Retinal pigment epithelial cell (primary cell): ENCODE data around the gene RPP38.

Source experiments
- DNase-seq: peaks from one replicate; pipeline ENCODE4 v3.0.0-alpha.2; 2010; ENCODE audit warnings: low read depth
- H3K4me3 ChIP-seq: 2 replicates; pipeline ENCODE4 v1.5.1; 2011; ENCODE audit warnings: mild to moderate bottlenecking, low read length, control low read depth, moderate library complexity
- TF ChIP-seq, protein P1 (sequence below): conservative IDR thresholded peaks from 2 replicates; pipeline ENCODE4 v1.5.1; 2011; ENCODE audit warnings: low read depth, low read length, control low read depth, inconsistent platforms

The RPP38 gene

DNA sequence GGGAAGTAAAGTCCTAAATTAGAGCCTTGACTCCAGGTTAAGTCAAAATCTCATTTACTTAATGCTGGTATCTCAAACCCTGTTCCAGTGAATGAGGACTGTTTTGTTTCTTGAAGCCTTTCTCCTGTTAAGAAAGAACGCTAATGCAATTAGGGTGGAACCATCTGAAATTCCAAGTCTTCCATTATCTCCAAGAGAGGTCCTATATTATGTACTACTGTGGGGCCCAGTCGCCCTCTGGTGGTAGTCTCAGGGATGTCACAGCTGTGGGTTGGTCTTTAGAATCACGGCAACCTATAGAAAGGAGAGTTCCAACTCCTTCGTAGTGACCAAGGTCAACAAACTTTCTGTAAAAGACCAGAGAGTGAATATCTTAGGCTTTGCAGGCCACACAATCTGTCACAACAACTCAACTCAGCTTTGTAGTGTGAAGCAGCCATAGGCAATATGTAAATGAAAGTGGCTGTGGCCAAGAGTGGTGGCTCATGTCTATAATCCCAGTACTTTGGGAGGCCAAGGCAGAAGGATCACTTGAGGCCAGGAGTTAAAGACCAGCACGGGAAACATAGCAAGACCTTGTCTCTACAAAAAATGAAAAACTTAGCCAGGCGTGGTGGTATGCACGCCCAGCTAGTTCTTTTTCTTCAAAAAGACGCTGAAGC, 9.3 kb downstream of the RPP38 start:
- H3K4me3 ChIP-seq: no peak overlapping the region
- no peak for DNase-seq
- TF ChIP-seq, protein P1, sequence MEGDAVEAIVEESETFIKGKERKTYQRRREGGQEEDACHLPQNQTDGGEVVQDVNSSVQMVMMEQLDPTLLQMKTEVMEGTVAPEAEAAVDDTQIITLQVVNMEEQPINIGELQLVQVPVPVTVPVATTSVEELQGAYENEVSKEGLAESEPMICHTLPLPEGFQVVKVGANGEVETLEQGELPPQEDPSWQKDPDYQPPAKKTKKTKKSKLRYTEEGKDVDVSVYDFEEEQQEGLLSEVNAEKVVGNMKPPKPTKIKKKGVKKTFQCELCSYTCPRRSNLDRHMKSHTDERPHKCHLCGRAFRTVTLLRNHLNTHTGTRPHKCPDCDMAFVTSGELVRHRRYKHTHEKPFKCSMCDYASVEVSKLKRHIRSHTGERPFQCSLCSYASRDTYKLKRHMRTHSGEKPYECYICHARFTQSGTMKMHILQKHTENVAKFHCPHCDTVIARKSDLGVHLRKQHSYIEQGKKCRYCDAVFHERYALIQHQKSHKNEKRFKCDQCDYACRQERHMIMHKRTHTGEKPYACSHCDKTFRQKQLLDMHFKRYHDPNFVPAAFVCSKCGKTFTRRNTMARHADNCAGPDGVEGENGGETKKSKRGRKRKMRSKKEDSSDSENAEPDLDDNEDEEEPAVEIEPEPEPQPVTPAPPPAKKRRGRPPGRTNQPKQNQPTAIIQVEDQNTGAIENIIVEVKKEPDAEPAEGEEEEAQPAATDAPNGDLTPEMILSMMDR: peak; percentile 95

DNA sequence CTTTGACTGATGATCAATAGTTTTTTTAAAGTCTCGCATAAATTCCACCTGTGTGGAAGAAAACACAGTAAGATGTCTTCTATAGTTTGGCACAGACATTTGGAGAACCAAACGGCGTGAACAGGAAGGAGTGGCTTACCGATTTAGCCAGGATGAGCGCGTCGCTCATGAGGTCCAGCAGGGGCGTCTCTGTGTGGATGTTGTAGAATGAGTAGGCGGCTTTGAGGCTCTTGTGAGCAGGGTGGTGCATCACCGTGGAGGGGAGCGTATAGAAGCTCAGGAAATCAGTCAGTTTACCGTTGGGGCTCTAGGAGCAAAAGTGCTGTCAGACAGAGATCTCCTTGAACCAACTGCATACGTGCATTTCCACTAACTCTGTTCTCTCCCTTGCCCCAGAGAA, 15.5 kb downstream of the RPP38 start:
- H3K4me3 ChIP-seq: no peak overlapping the region
- DNase-seq: no peak
- TF ChIP-seq, protein P1: no peak

DNA sequence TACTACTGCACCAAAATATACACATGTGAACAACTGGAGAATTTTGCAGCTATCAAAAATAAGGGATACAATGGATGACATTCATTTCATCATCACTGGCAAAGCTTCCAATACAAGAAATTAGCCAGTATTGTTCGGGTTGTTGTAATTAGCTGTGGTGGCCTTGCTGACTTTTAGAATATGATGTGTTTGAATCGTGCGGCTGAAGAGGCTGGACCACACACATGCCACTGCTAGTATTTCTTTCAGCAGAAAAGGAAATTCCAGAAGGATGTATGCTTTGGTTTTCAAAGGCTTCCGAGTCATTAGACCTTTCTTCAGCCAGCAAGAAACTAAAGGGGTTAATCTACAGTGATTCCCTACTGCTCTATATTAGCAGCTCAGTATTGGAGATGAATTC, 16.6 kb downstream of the RPP38 start:
- no peak for DNase-seq
- no peak overlapping the region for H3K4me3 ChIP-seq
- TF ChIP-seq, protein P1: no peak

DNA sequence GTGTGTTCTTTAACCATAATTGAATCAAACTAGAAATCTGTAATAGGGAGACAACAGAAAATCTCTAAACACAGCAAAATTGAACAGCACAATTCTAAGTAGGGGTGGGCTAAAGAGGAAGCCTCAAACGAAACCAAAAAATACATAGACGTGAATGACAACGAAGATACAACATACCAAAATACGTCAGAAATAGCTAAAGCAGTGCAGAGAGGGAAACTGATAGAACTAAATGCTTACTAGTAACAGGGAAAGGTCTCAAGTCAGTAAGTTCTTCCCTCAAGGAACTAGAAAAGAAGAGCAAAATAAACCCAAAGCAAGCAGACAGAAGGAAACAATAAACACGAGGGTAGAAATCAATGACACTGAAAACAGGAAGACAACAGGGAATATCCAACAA, 19.1 kb downstream of the RPP38 start:
- TF ChIP-seq, protein P1: no peak
- DNase-seq: no peak
- H3K4me3 ChIP-seq: no peak overlapping the region

DNA sequence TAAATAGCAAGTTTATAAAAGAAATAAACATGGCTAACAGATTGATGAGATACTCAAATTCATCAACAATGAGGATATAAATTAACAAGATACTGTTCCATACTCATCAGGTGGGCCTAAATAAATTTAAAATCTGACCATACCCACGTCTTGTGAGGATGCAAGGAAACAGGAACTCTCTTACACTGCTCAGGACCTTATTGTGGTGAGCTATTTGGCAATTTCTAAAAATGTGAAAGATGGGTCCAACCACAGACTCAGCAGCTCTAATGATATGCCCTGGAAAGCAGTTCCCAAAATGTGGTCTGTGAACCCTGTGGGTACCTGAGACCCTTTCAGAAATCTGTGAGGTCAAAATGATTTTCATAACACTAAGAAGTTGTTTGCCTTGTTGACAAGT, 21.5 kb downstream of the RPP38 start:
- DNase-seq: no peak
- TF ChIP-seq, protein P1: no peak
- no peak overlapping the region for H3K4me3 ChIP-seq

DNA sequence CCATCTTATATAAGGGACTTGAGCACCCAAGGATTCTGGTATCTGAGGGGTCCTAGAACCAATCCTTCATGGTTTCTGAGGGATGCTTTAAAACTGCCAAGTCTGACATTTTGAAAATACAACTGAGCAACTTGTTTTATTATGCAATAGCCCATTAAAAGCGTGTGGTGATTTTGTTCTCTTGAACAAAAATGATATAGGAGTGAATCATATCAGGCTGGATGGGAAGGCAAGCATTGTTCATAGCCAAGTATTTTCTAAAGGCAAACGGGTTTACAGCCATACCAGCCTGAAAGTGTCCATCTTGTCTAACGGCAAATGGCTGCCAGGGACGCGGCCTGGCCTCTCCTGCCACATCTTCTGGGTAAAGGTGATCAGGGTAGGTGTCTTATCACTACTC, 23.4 kb downstream of the RPP38 start:
- DNase-seq: no peak
- TF ChIP-seq, protein P1: no peak
- H3K4me3 ChIP-seq: no peak overlapping the region

DNA sequence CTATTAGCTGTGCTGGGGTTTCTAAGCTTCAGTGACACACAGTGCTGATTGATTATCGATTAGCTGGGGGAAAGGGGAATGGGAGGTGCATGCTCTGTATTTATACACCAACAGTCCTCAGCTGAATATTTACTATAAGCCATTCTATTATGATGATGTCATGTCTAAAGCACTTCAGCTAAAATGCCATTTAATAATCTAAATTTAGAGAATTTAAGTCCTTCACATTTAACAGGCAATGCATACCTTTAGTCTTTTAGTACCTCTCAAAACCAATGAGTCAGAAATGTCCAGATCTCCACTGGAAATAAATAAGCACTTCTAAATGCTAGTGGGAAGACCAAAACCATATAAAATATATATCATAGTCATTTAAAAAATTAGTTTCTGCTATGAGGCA, 24.6 kb downstream of the RPP38 start:
- TF ChIP-seq, protein P1: no peak
- peak; percentile 36 for DNase-seq

More for the DNA sequence above, 24.6 kb downstream of the RPP38 start:
- H3K4me3 ChIP-seq: no peak overlapping the region
